ENCODE measurements around the gene ARHGEF7.
A peak's percentile ranks its signal among the peaks of the same experiment; 100 is the strongest.

The ARHGEF7 gene

GRCh38 chr13:111210091-111210490, 95.0 kb downstream of the ARHGEF7 start:
- Histone ChIP-seq H3K9me3 (ENCODE audit: control insufficient read depth, insufficient read depth, low read length) (no peaks in the 10 kb centered on the region), H3K4me1 (ENCODE audit: control insufficient read depth, insufficient read depth, low read length) (peaks cover 23% of the 10 kb centered on the region), H3K27me3 (ENCODE audit: control insufficient read depth, insufficient read depth, low read length) (no peaks in the 10 kb centered on the region), H3K4me3 (ENCODE audit: low read depth, low read length) (no peak overlapping the region), H3K9ac (ENCODE audit: low read depth, low read length) (no peak overlapping the region), H3K36me3 (ENCODE audit: control insufficient read depth, insufficient read depth, low read length) (no peaks in the 10 kb centered on the region)

- Histone ChIP-seq H3K9ac (ENCODE audit: low read depth, low read length) (no peak overlapping the region), H3K27me3 (ENCODE audit: control insufficient read depth, insufficient read depth, low read length) (no peaks in the 10 kb centered on the region), H3K4me3 (ENCODE audit: low read depth, low read length) (no peak overlapping the region), H3K36me3 (ENCODE audit: control insufficient read depth, insufficient read depth, low read length) (no peaks in the 10 kb centered on the region), H3K4me1 (ENCODE audit: control insufficient read depth, insufficient read depth, low read length) (peaks cover 28% of the 10 kb centered on the region), H3K9me3 (ENCODE audit: control insufficient read depth, insufficient read depth, low read length) (no peaks in the 10 kb centered on the region)
Measured at GRCh38 chr13:111210544-111211469, 95.7 kb downstream of the ARHGEF7 start.

- H3K9ac ChIP-seq (ENCODE audit: low read depth, low read length): peak overlapping the region; percentile 41
- no peak overlapping the region for H3K4me3 ChIP-seq (ENCODE audit: low read depth, low read length)
- no peaks in the 10 kb centered on the region for H3K9me3 ChIP-seq (ENCODE audit: control insufficient read depth, insufficient read depth, low read length)
- H3K27me3 ChIP-seq (ENCODE audit: control insufficient read depth, insufficient read depth, low read length): no peaks in the 10 kb centered on the region
- no peaks in the 10 kb centered on the region for H3K36me3 ChIP-seq (ENCODE audit: control insufficient read depth, insufficient read depth, low read length)
- peaks cover 32% of the 10 kb centered on the region for H3K4me1 ChIP-seq (ENCODE audit: control insufficient read depth, insufficient read depth, low read length)
Measured at GRCh38 chr13:111211789-111212516, 96.8 kb downstream of the ARHGEF7 start.

- H3K4me3 ChIP-seq (ENCODE audit: low read depth, low read length): no peak overlapping the region
- peaks cover 32% of the 10 kb centered on the region for H3K4me1 ChIP-seq (ENCODE audit: control insufficient read depth, insufficient read depth, low read length)
- no peaks in the 10 kb centered on the region for H3K36me3 ChIP-seq (ENCODE audit: control insufficient read depth, insufficient read depth, low read length)
- H3K9me3 ChIP-seq (ENCODE audit: control insufficient read depth, insufficient read depth, low read length): no peaks in the 10 kb centered on the region
- no peak overlapping the region for H3K9ac ChIP-seq (ENCODE audit: low read depth, low read length)
- no peaks in the 10 kb centered on the region for H3K27me3 ChIP-seq (ENCODE audit: control insufficient read depth, insufficient read depth, low read length)
Measured at GRCh38 chr13:111212517-111212873, 97.4 kb downstream of the ARHGEF7 start.

GRCh38 chr13:111213964-111214726, 99.0 kb downstream of the ARHGEF7 start:
- no peaks in the 10 kb centered on the region for H3K9me3 ChIP-seq (ENCODE audit: control insufficient read depth, insufficient read depth, low read length)
- H3K27me3 ChIP-seq (ENCODE audit: control insufficient read depth, insufficient read depth, low read length): no peaks in the 10 kb centered on the region
- peaks cover 39% of the 10 kb centered on the region for H3K4me1 ChIP-seq (ENCODE audit: control insufficient read depth, insufficient read depth, low read length)
- no peaks in the 10 kb centered on the region for H3K36me3 ChIP-seq (ENCODE audit: control insufficient read depth, insufficient read depth, low read length)
- no peak overlapping the region for H3K4me3 ChIP-seq (ENCODE audit: low read depth, low read length)
- no peak overlapping the region for H3K9ac ChIP-seq (ENCODE audit: low read depth, low read length)

- H3K27me3 ChIP-seq (ENCODE audit: control insufficient read depth, insufficient read depth, low read length): no peaks in the 10 kb centered on the region
- peaks cover 37% of the 10 kb centered on the region for H3K4me1 ChIP-seq (ENCODE audit: control insufficient read depth, insufficient read depth, low read length)
- H3K9ac ChIP-seq (ENCODE audit: low read depth, low read length): no peak overlapping the region
- H3K4me3 ChIP-seq (ENCODE audit: low read depth, low read length): no peak overlapping the region
- H3K36me3 ChIP-seq (ENCODE audit: control insufficient read depth, insufficient read depth, low read length): no peaks in the 10 kb centered on the region
- no peaks in the 10 kb centered on the region for H3K9me3 ChIP-seq (ENCODE audit: control insufficient read depth, insufficient read depth, low read length)
Measured at GRCh38 chr13:111215081-111216047, 100.3 kb downstream of the ARHGEF7 start.

- H3K9ac ChIP-seq (ENCODE audit: low read depth, low read length): no peak overlapping the region
- no peaks in the 10 kb centered on the region for H3K27me3 ChIP-seq (ENCODE audit: control insufficient read depth, insufficient read depth, low read length)
- no peak overlapping the region for H3K4me3 ChIP-seq (ENCODE audit: low read depth, low read length)
- H3K9me3 ChIP-seq (ENCODE audit: control insufficient read depth, insufficient read depth, low read length): no peaks in the 10 kb centered on the region
- H3K4me1 ChIP-seq (ENCODE audit: control insufficient read depth, insufficient read depth, low read length): peaks cover 37% of the 10 kb centered on the region
- H3K36me3 ChIP-seq (ENCODE audit: control insufficient read depth, insufficient read depth, low read length): no peaks in the 10 kb centered on the region
Measured at GRCh38 chr13:111216166-111216960, 101.3 kb downstream of the ARHGEF7 start.

- Histone ChIP-seq H3K4me1 (ENCODE audit: control insufficient read depth, insufficient read depth, low read length) (peaks cover 26% of the 10 kb centered on the region), H3K9me3 (ENCODE audit: control insufficient read depth, insufficient read depth, low read length) (no peaks in the 10 kb centered on the region), H3K36me3 (ENCODE audit: control insufficient read depth, insufficient read depth, low read length) (no peaks in the 10 kb centered on the region)
Measured at GRCh38 chr13:111217641-111218040, 102.5 kb downstream of the ARHGEF7 start.

GRCh38 chr13:111219280-111219679, 104.2 kb downstream of the ARHGEF7 start:
- no peaks in the 10 kb centered on the region for H3K36me3 ChIP-seq (ENCODE audit: control insufficient read depth, insufficient read depth, low read length)
- H3K9me3 ChIP-seq (ENCODE audit: control insufficient read depth, insufficient read depth, low read length): no peaks in the 10 kb centered on the region
- H3K27me3 ChIP-seq (ENCODE audit: control insufficient read depth, insufficient read depth, low read length): no peaks in the 10 kb centered on the region
- H3K9ac ChIP-seq (ENCODE audit: low read depth, low read length): no peak overlapping the region
- H3K4me3 ChIP-seq (ENCODE audit: low read depth, low read length): no peak overlapping the region
- peaks cover 23% of the 10 kb centered on the region for H3K4me1 ChIP-seq (ENCODE audit: control insufficient read depth, insufficient read depth, low read length)

More at GRCh38 chr13:111217641-111218040, 102.5 kb downstream of the ARHGEF7 start:
- no peak overlapping the region for H3K9ac ChIP-seq (ENCODE audit: low read depth, low read length)
- no peak overlapping the region for H3K4me3 ChIP-seq (ENCODE audit: low read depth, low read length)
- H3K27me3 ChIP-seq (ENCODE audit: control insufficient read depth, insufficient read depth, low read length): no peaks in the 10 kb centered on the region

GRCh38 chr13:111219950-111220349, 104.8 kb downstream of the ARHGEF7 start:
- H3K4me3 ChIP-seq (ENCODE audit: low read depth, low read length): no peak overlapping the region
- no peaks in the 10 kb centered on the region for H3K36me3 ChIP-seq (ENCODE audit: control insufficient read depth, insufficient read depth, low read length)
- no peaks in the 10 kb centered on the region for H3K9me3 ChIP-seq (ENCODE audit: control insufficient read depth, insufficient read depth, low read length)
- H3K4me1 ChIP-seq (ENCODE audit: control insufficient read depth, insufficient read depth, low read length): peaks cover 20% of the 10 kb centered on the region
- H3K9ac ChIP-seq (ENCODE audit: low read depth, low read length): no peak overlapping the region
- H3K27me3 ChIP-seq (ENCODE audit: control insufficient read depth, insufficient read depth, low read length): no peaks in the 10 kb centered on the region
